Astrocyte (in vitro differentiated cells and primary cell): ENCODE data around the gene NTN3. TPM values are rescaled to one million over a fixed set of nuclear protein-coding genes. Genes with fewer than 3 reads are reported as not detected.

Experiments used
- DNase-seq: peaks from one replicate; pipeline ENCODE4 v3.0.0-alpha.2; 2010; ENCODE audit warnings: low read depth
- FAIRE-seq: peaks from 2 replicates; lab custom pipeline; 2011; peaks lifted over from hg19 to GRCh38; lab: Jason Lieb, UNC
- H2AFZ ChIP-seq: 2 replicates; pipeline ENCODE4 v1.6.0; 2012; ENCODE audit warnings: low read depth, low read length, inconsistent platforms
- H3K27ac ChIP-seq: 2 replicates; pipeline ENCODE4 v1.5.1; 2011; ENCODE audit warnings: low read depth, low read length, inconsistent platforms
- H3K27me3 ChIP-seq: 2 replicates; pipeline ENCODE4 v1.6.0; 2011; ENCODE audit warnings: low read length, inconsistent platforms; ENCODE audit not compliant: insufficient read depth
- H3K36me3 ChIP-seq: 2 replicates; pipeline ENCODE4 v1.5.1; 2011; ENCODE audit warnings: low read length, inconsistent platforms; ENCODE audit not compliant: insufficient read depth
- H3K4me1 ChIP-seq: 2 replicates; pipeline ENCODE4 v1.5.1; 2011; ENCODE audit warnings: low read length, inconsistent platforms; ENCODE audit not compliant: insufficient read depth
- H3K4me2 ChIP-seq: 2 replicates; pipeline ENCODE4 v1.6.0; 2012; ENCODE audit warnings: low read length, inconsistent platforms
- H3K4me3 ChIP-seq: 2 replicates; pipeline ENCODE4 v1.5.1; 2011; ENCODE audit warnings: low read depth, mild to moderate bottlenecking, low read length, inconsistent platforms; ENCODE audit not compliant: insufficient read depth
- H3K79me2 ChIP-seq: 2 replicates; pipeline ENCODE4 v1.6.0; 2012; ENCODE audit warnings: mild to moderate bottlenecking, low read length, inconsistent platforms; ENCODE audit not compliant: insufficient read depth
- H3K9ac ChIP-seq: 2 replicates; pipeline ENCODE4 v1.6.0; 2012; ENCODE audit warnings: mild to moderate bottlenecking, low read length, inconsistent platforms
- H3K9me3 ChIP-seq: 2 replicates; pipeline ENCODE4 v1.5.1; 2012; ENCODE audit warnings: low read depth, mild to moderate bottlenecking, low read length, inconsistent platforms; ENCODE audit not compliant: insufficient read depth
- H4K20me1 ChIP-seq: 2 replicates; pipeline ENCODE4 v1.6.0; 2012; ENCODE audit warnings: low read length, inconsistent platforms; ENCODE audit not compliant: insufficient read depth
- H3K27ac Mint-ChIP-seq: one replicate; pipeline ENCODE4 v1.8.0; 2021; ENCODE audit warnings: mild to moderate bottlenecking, mixed read lengths; ENCODE audit not compliant: unreplicated experiment
- H3K27me3 Mint-ChIP-seq: one replicate; pipeline ENCODE4 v1.8.0; 2021; ENCODE audit warnings: low read depth, mixed read lengths; ENCODE audit not compliant: unreplicated experiment
- H3K36me3 Mint-ChIP-seq: one replicate; pipeline ENCODE4 v1.8.0; 2021; ENCODE audit warnings: low read depth, mixed read lengths; ENCODE audit not compliant: unreplicated experiment
- H3K4me1 Mint-ChIP-seq: one replicate; pipeline ENCODE4 v1.8.0; 2021; ENCODE audit warnings: low read depth, mixed read lengths; ENCODE audit not compliant: unreplicated experiment
- H3K4me3 Mint-ChIP-seq: one replicate; pipeline ENCODE4 v1.8.0; 2021; ENCODE audit warnings: mild to moderate bottlenecking, moderate library complexity, mixed read lengths; ENCODE audit not compliant: unreplicated experiment
- H3K9me3 Mint-ChIP-seq: one replicate; pipeline ENCODE4 v1.8.0; 2021; ENCODE audit warnings: mild to moderate bottlenecking, mixed read lengths; ENCODE audit not compliant: unreplicated experiment
- EZH2 ChIP-seq: IDR thresholded peaks from 2 replicates; pipeline ENCODE4 v1.6.1; 2012; ENCODE audit warnings: mild to moderate bottlenecking, low read length, inconsistent platforms; ENCODE audit not compliant: insufficient read depth
- total RNA-seq: library from RNA; stranded (reverse); gene quantifications from 2 replicates; pipeline ENCODE4 v1.2.1, GENCODE V29; 2021
- TF ChIP-seq, protein P1 (sequence below): IDR thresholded peaks from 2 replicates; pipeline ENCODE4 v1.5.1; 2011; ENCODE audit warnings: low read depth, mild to moderate bottlenecking, inconsistent platforms, low read length, moderate library complexity; ENCODE audit not compliant: insufficient read depth

NTN3 gene
- total RNA-seq, 1 donor from 2014 or later = 1.1 TPM

DNA sequence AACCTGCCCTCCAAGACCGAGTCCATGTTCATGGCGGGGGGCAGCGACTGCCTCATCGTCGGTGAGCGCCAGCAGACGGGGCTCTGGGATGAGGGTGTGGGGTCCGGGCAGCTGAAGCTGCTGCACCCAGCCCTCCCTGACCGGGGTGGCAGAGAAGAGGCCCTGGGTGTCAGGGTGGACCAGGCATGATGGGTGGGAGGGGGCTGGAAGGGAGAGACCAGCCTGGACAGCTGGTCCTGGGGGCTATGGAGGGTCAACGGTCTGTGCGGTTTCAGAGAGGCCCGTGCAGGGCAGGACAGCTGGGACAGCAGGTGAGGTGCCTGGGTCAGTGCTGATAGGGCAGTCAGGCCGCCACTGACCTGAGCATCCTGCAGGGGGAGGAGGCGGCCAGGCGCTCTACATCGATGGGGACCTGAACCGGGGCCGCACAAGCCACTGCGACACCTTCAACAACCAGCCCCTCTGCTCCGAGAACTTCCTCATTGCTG is 29.4 kb downstream of the NTN3 start:
- DNase-seq (no peak), FAIRE-seq (no peak)
- Mint-ChIP-seq H3K27ac (no peak overlapping the region), H3K4me1 (peaks cover 8% of the 10 kb centered on the region), H3K4me3 (no peak overlapping the region), H3K9me3 (no peaks in the 10 kb centered on the region), H3K36me3 (peaks cover 5% of the 10 kb centered on the region), H3K27me3 (no peaks in the 10 kb centered on the region)
- peaks cover 19% of the 10 kb centered on the region for H4K20me1 ChIP-seq
- H3K9ac ChIP-seq = no peak overlapping the region
- H3K4me1 ChIP-seq = peaks cover 12% of the 10 kb centered on the region
- H3K27me3 ChIP-seq = no peaks in the 10 kb centered on the region
- no peaks in the 10 kb centered on the region for H3K79me2 ChIP-seq
- no peak overlapping the region for H3K4me3 ChIP-seq
- H3K36me3 ChIP-seq = no peaks in the 10 kb centered on the region
- no peak overlapping the region for H2AFZ ChIP-seq
- TF ChIP-seq EZH2 = no peak
- TF ChIP-seq, protein P1, sequence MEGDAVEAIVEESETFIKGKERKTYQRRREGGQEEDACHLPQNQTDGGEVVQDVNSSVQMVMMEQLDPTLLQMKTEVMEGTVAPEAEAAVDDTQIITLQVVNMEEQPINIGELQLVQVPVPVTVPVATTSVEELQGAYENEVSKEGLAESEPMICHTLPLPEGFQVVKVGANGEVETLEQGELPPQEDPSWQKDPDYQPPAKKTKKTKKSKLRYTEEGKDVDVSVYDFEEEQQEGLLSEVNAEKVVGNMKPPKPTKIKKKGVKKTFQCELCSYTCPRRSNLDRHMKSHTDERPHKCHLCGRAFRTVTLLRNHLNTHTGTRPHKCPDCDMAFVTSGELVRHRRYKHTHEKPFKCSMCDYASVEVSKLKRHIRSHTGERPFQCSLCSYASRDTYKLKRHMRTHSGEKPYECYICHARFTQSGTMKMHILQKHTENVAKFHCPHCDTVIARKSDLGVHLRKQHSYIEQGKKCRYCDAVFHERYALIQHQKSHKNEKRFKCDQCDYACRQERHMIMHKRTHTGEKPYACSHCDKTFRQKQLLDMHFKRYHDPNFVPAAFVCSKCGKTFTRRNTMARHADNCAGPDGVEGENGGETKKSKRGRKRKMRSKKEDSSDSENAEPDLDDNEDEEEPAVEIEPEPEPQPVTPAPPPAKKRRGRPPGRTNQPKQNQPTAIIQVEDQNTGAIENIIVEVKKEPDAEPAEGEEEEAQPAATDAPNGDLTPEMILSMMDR = no peak
- H3K9me3 ChIP-seq = no peaks in the 10 kb centered on the region
- H3K27ac ChIP-seq = no peak overlapping the region
- no peak overlapping the region for H3K4me2 ChIP-seq

GRCh38 chr16:2500918-2501750 is 30.0 kb downstream of the NTN3 start:
- Mint-ChIP-seq H3K9me3 (no peaks in the 10 kb centered on the region), H3K36me3 (peaks cover 5% of the 10 kb centered on the region), H3K27ac (no peak overlapping the region), H3K27me3 (no peaks in the 10 kb centered on the region), H3K4me3 (no peak overlapping the region), H3K4me1 (peaks cover 8% of the 10 kb centered on the region)
- FAIRE-seq = no peak
- Histone ChIP-seq H3K27me3 (no peaks in the 10 kb centered on the region), H3K27ac (no peak overlapping the region), H3K9me3 (no peaks in the 10 kb centered on the region), H3K79me2 (no peaks in the 10 kb centered on the region), H3K4me2 (peak overlapping the region; percentile 72), H3K36me3 (no peaks in the 10 kb centered on the region), H4K20me1 (peaks cover 19% of the 10 kb centered on the region), H2AFZ (no peak overlapping the region), H3K4me1 (peaks cover 12% of the 10 kb centered on the region), H3K4me3 (no peak overlapping the region), H3K9ac (no peak overlapping the region)
- TF ChIP-seq, protein P1 = peak; percentile 80
- TF ChIP-seq EZH2 = no peak
- peak; percentile 38 for DNase-seq
